Hindlimb muscle (tissue), 1 donor: ENCODE measurements around the gene POLE2. TPM values are rescaled to one million over a fixed set of nuclear protein-coding genes. Genes with fewer than 3 reads are reported as not detected.
"Not testable (repeated sequence)": the region's sequence is repeated elsewhere in the genome, so short reads cannot be mapped to it uniquely, and the experiment has no call there.

ENCODE experiments used
- DNase-seq: peaks from one replicate; pipeline ENCODE4 v3.0.0-alpha.2; 2013
- polyA plus RNA-seq: library from polyadenylated mRNA; unstranded; fragments of 120-200 nt; gene quantifications from one replicate; pipeline ENCODE4 v1.2.1, GENCODE V29; 2013; ENCODE audit not compliant: insufficient read length

Gene POLE2
- polyA plus RNA-seq, 1 donor = 8.0 TPM

DNA sequence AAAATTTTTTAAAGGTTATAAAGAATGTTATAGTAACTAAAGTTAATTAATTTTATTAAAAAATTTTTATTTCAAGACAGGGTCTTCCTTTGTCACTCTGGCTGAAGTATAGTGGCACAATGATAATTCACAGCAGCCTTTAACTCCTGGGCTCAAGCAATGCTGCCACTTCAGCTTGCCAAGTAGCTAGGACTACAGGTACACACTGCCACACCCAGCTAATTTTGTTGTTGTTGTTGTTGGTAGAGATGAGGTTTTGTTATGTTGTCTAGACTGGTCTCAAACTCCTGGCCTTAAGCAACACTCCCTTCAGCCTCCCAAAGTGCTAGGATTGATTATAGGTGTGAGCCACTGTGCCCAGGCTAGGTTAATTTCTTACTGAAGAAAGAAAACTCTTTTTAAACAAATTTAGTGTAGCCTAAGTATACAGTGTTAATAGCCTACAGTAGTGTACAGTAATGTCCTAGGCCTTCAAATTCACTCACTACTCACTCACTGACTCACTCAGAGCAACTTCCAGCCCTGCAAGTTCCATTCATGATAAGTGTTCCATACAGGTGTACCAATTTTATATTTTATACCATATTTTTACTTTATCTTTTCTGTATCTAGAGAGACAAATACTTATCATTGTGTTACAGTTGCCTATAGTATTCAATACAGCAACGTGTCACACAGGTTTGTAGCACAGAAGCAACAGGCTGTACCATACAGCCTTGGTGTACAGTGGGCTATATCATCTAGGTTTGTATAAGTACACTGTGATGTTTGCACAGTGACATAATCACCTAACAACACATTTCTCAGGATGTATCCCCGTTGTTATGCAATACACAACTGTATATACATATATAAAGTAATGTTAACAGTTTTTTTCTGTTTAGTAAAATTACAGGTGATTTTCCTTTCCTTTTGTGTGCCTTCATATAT, 28.2 kb downstream of the POLE2 start:
- DNase-seq = no peak

DNA sequence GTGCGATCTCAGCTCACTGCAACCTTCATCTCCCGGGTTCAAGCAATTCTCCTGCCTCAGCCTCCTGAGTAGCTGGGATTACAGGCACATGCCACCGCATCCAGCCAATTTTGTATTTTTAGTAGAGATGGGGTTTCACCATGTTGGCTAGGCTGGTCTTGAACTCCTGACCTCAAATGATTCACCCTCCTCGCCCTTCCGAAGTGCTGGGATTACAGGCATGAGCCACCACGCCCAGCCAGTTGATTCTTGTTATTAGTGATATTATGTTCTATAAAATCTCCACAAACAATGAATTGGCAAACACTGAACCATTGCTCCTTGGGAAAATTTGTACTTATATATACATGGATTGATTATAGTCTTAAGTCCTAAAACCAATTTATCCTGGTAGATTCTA, 30.5 kb downstream of the POLE2 start:
- DNase-seq = not testable (repeated sequence)

DNA sequence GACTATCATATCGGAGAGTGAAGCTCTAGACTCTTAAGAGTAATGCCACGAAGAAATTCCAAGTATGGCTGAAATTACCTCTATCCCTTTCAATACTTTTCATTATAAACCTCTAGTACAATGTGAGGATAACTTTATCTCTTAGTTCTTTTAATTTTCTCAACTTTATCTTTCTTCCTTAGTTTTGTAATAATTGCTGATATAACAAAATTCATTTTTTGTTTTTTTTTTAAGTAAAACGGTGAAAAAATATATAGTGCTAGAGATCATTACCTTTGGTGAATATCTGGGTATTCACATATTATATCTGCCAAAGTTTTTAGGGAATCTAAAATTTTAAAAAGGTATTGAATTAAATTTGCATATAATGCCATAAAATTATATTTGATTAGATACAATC, 33.5 kb downstream of the POLE2 start:
- DNase-seq = no peak

DNA sequence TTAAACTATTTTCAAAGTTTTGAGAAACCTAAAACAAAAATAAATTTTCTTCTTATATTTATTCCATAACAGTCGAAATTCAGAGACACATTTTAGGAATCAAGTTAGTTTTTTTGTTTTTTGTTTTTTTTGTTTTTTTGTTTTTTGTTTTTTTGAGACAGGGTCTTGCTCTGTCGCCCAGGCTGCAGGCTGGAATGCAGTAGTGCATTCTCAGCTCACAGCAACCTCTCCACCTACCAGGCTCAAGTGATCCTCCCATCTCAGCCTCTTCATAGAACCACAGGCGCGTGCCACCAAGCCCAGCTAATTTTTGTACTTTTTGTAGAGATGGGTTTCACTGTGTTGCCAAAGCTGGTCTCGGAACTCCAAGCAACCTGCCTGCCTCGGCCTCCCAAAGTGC, 34.5 kb downstream of the POLE2 start:
- no peak for DNase-seq

DNA sequence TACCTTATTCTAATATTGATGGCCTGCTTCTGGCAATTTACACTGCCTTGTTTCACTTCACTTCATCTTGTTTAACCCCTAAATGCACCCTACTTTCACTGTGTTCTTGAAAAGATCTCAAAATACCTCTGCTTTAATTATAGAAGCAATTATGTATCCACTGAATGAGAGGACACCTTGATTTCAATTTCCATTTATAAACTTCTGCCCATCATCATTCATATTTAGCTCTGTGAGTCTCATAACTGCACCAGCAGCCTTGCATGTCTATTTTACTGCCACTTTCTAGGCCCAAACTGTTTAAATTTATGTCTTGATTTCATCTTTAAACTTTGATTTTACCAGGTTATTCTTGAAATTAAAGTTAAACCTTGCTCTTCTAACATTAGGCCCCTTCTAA, 45.9 kb downstream of the POLE2 start:
- DNase-seq = no peak

DNA sequence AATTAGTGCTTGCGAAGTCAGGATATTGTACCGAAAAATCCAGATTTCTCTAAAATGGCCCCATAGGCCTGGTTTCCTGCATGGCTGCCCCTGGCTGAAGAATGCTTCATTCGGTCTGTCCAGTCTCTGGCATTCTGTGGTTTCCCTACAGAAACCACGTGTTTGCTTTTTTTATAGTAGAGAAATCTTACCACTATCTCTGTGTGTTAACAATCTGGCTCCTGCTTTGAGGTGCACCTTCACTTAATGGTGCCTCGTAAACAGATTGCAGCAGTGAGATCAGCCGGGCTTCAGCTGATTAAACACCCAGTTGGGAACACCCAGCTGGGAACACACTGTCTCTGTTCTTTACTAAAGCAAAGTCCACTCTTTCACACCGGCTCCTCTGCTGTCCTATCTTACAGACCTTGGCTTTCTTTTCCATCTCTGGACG, 46.3 kb downstream of the POLE2 start:
- DNase-seq = no peak

DNA sequence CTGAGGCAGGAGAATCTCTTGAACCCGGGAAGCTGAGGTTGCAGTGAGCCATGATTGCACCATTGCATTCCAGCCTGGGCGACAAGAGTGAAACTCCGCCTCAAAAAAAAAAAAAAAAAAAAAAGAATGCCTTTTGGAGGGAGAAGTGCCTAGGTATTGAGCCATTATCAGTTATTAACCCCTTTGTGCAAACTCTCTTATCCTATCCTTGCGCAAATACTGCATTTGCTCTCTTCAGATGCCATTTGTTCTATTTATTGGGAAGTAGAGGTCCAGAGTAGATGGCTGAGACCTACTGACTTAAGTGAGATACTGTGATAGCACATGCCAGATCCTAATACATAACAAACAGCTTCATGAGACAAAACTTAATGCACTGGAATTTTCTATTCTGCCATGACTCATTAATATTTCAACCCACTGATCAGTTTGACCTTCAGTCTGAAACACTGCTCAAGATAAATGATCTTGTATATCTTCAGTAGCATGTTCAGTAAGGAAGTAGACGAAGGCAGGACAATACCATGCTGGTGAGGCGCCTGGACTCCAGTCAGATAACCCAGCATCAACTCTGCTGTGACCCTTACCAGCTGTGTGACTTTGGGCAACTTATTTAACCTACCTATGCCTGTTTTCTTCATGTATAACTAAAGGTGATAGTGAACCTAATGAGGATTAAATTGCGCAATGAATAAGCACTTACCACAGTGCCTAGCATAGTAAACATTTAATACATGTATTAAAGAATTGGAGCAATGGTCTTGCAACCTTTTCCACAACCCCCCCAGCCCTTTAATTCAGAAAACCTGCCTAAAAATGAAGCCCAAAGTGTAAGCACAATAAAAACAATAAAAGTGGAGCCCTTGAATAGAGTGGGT, 47.2 kb downstream of the POLE2 start:
- DNase-seq = no peak

DNA sequence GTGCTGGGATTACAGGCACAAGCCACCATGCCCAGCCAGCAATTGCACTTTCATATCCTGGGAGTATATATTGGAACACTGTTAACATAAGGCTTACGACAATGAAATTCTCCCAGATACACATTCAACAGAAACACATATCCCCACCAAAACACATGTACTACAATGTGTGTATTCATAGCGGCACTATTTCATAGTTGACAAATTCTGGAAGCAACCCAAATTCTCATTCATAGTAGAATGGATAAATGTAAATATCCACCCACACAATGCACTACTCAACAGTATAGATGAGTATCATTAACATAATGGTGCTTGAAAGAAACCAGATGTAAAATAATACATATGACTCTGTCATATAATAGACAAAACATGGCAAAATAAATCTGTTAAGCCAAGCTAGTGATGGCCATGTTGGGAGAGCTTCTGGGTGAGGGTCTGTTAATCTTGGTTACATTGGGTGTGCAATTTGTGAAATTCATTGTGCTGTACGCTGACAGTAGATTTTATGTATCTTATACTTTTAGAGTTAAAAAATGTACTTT, 50.4 kb downstream of the POLE2 start:
- no peak for DNase-seq

DNA sequence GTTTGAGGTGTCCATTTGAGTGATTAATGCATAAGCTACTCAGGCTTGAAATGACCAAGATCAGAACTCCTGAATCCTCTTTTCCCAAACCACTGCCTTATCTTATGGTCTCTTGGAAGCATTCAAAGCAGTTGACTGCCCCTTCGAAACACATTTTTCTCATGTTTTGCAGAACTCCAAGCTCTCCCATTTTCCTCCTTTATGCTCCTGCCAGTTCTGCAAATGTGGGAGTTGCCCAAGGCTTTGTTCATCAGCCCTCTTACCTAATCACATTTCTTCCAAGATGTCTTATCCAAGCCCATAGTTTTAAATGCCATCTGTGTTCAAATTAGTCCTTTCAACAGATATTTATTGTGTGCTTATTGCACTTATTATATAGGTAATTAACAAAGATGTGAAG, 51.1 kb downstream of the POLE2 start:
- no peak for DNase-seq

DNA sequence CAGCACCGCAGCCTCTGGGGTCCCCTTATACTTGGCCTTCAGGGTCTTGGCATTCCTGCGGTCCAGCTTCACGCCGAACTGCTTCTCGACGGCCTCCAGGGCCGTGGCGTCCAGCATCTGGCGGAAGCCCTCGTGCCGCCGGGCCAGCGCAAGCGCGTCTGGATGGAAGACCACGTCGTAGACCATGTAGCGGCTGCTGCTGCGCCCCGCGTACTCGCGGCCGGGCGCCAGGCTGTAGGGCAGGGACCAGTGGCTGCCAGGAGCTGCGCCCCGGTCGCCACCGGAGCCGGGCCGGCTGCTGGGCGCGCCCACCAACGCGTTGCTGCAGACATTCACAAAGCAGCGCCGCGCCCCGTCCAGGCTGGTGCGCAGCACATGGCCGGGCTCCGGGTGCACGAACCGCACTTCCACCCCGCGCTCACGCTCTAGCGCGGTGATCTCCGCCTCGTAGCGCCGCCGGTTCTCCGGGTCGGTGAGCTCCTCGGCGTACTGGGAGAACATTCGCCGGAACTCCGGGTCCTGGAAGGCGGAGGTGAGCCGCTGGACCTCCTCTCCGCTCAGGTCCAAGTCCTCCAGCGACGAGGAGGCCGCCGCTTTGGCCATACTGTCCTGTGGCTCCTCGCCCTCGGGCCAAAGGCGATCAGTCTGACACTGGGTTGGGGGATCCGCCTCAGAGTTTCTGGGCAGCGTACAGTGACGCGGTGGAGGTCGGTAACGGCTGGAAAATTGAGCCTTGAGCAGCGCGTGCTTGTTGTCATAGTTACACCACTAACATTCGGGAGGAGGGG, 53.3 kb downstream of the POLE2 start, which contains the start of gene DNAAF2:
TSS of gene DNAAF2 (minus strand) at position 698 of the 788 bp plus-strand sequence. CDS start at position 603, 95 bp downstream.
- peak; percentile 79 for DNase-seq

DNA sequence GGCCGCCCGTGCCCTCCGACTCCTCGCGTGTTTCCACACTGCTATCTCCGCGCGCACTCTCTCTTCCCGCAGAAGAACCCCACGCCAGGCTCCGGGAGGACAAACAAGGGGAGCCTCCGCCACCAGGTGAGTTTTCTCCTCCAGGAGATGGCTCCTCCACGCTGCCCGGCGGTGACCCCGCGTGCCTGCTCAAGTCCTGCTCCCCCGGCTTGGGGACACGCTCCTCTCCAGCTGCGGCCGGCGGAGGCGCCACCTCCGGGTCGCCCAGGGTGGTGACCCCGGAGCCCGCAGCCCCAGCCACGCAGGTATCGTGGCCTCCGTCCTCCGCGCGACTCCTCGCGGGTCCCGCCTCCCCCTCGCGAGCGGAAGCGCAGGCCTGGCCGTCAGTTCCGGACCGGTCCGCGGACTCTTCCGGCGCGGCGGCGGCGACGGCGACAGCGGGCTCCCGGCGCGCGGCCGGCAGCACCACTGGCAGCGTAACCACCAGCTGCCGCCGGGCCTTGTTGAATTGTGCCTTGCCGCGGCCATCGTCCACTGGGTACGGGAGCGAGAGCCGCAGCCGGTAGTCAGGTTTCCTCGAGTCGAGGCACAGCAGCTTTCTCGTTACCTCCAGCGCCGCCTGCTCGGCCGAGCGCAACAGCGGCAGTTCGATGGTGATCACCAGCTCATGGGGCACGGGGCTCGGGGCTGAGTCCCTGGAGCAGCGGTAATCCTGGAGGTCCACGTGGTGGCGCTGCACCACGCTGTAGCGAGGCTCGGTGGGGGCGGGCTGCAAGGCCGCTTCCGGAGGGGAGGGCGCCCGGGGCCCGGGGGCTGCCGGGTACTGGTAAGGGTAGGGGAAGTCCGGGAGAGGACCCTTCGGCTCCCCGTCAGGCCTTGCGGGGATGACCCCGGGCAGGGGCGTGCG, 54.1 kb downstream of the POLE2 start:
- DNase-seq = peak; percentile 96

DNA sequence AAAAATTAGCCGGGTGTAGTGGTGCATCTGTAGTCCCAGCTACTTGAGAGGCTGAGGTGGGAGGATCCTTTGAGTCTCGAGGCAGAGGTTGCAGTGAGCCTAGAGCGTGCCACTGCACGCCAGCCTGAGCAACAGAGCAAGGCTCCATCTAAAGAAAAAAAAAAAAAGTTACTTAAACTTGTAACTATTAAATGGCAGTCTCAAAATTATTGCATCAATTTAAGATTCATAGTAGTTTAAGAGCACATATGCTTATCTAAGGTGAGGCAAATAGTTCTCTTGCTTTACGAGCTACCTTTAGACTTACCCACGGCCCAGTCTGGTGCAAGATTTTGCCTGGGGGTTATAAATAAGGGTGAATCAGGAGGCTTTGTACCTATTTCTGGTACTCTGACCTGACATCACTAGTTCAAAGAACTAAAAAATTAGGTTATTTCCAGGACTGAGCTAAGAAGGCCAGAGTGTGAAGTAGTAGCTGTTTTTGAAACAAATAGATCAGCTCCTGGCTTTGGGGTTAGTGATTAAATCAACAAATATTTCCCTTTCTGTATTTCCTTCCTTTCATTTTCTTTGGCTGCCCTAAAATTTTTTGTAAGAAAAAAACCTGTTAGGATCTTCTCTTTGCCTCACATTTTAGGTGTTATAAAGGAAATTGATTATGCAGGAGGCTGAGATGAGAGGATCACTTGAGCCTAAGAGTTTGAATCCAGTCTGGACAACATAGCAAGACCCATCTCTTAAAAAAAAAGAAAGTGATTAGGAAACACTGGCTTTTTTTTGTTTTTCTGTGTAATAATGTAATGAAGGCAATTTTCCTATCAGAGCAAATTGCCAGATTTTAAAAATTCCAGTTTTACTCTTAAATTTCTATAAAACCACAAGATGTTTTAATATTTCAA, 63.8 kb downstream of the POLE2 start:
- no peak for DNase-seq

DNA sequence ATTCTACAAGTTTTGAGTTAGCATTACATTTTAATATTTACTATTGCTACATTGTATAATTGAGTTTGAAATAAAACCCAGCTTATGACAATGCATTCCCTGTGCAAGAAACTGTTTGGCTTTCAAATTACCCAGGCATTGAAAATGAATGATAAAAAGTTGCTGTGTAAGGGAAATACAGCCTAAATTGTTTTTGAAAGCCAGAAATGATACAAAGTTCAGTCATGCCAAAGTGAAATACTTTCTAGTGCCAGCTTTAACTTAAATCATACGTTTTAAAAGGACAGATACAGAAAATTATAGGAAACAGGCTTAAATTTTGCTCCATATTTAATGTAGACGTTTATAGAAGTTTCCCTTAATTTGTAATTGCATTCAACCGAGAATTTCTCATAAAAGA, 64.6 kb downstream of the POLE2 start:
- no peak for DNase-seq

DNA sequence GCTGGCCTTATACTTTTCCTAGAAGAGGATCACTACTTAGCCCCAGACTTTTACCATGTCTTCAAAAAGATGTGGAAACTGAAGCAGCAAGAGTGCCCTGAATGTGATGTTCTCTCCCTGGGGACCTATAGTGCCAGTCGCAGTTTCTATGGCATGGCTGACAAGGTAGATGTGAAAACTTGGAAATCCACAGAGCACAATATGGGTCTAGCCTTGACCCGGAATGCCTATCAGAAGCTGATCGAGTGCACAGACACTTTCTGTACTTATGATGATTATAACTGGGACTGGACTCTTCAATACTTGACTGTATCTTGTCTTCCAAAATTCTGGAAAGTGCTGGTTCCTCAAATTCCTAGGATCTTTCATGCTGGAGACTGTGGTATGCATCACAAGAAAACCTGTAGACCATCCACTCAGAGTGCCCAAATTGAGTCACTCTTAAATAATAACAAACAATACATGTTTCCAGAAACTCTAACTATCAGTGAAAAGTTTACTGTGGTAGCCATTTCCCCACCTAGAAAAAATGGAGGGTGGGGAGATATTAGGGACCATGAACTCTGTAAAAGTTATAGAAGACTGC, 65.9 kb downstream of the POLE2 start:
- DNase-seq = no peak

DNA sequence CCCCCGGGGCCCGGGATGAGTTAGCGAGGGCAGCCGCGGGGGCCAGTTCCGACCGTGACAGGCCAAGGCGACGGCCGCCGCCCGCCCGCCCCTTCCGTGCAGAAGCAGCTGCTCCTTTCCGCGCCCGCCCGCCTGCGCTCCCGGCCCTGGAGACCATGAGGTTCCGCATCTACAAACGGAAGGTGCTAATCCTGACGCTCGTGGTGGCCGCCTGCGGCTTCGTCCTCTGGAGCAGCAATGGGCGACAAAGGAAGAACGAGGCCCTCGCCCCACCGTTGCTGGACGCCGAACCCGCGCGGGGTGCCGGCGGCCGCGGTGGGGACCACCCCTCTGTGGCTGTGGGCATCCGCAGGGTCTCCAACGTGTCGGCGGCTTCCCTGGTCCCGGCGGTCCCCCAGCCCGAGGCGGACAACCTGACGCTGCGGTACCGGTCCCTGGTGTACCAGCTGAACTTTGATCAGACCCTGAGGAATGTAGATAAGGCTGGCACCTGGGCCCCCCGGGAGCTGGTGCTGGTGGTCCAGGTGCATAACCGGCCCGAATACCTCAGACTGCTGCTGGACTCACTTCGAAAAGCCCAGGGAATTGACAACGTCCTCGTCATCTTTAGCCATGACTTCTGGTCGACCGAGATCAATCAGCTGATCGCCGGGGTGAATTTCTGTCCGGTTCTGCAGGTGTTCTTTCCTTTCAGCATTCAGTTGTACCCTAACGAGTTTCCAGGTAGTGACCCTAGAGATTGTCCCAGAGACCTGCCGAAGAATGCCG, 66.7 kb downstream of the POLE2 start:
- DNase-seq = peak; percentile 56

DNA sequence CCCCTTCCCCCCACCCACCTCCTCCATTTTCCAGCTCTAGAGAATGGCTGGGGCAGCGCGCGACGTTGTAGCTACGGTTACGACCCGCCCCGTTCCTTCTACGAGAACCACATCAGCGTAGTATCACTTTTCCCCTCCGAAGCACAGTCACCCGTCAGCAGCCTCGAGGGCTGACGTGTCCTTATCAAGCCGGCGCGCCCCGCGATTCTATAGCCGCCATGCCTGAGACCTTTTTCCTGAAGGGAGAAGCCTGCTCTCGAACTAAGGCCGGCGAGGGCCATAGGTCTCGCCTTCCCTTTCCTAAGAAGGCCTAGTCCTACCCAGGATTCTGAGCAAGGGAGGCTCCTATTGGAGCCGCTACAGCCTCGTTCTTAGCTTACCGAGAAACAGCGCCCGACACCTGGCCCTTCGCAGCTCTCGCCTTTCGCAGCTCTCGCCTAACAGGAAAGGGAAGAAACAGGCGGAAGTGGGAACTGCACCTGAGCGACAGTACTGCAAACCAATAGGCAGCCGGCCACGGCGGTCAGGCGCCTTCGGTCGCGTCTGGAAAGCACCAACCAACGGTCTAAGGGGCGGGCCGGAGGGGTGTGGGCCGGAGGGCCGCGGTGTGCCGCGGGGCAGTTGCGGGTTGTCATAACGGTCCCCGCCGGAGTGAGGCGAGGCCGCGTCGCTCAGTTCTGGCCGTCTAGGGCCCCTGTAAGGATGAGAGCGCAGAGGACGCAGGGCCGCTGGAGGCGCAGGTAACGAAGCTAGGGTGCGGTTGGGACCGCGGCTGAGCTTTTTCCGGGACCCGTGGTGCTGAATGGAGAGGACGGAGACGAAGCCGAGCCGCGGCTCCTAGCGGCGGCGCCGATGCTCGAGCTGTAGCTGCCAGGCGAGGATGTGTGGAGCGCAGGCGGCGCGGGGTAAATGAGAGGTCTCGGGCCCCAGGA, 67.6 kb downstream of the POLE2 start, which contains the start of the genes MGAT2 and RPL36AL:
TSS of gene MGAT2 (plus strand) at position 618 of the 932 bp plus-strand sequence. CDS start 470 bp downstream, outside the sequence.
TSS of gene RPL36AL (minus strand) at position 445 of the 932 bp plus-strand sequence. CDS start 1,522 bp downstream, outside the sequence.
- peak; percentile 98 for DNase-seq

DNA sequence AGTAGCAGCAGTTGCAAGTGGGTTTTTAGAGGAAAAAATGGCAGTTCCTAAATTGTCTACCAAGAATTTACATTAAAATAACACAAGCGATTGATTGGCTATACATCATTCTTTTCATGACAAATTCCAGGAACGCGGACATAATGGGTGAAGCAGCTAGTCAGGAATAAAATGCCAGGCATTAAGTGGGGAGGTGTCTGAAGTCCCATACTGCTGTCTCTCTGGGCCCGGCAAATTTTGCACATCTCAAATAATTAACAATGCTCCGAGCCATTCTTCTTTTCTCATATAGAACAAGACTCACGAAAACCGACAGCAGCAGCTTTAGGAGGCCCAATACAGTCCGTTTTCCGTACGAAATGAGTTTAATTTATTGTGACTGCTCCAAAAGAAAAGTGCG, 68.3 kb downstream of the POLE2 start:
- no peak for DNase-seq
